Hepatocyte (in vitro differentiated cells): ENCODE measurements around the gene UGCG.

Experiments used
- EZH2 ChIP-seq: fragments of 200-600 bp; sonication (generic); IDR thresholded peaks from 2 replicates; pipeline ENCODE4 v1.6.1; 2016; ENCODE audit warnings: antibody characterized with exemption, mild to moderate bottlenecking, borderline replicate concordance
- EZH2phosphoT487 ChIP-seq: fragments of 200-600 bp; sonication (generic); IDR thresholded peaks from one replicate; pipeline ENCODE4 v1.6.1; 2018; ENCODE audit warnings: antibody characterized with exemption, mild to moderate bottlenecking, low read depth, moderate library complexity; ENCODE audit not compliant: unreplicated experiment, severe bottlenecking
- TF ChIP-seq, protein P1 (sequence below): fragments of 200-600 bp; sonication (generic); IDR thresholded peaks from 2 replicates; pipeline ENCODE4 v1.5.1; 2016; ENCODE audit warnings: antibody characterized with exemption, mild to moderate bottlenecking; ENCODE audit not compliant: poor library complexity

DNA sequence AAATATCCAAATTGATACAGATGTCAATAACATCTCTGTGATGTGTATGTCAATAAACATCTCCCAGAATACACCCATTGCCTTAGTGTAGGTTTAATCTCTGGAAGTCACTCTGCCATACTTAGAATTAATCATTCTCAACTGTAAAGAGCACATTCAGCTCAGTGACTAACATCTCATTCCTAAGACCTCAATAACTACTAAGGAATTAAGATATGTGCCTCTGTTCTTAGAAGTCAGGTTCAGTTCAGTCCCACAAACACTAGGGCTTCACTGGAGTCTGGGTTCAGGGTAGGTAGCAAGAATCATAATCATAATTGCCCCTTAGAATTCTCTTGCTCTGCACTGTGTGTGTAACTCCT, 31.7 kb downstream of the UGCG start:
- TF ChIP-seq, protein P1, sequence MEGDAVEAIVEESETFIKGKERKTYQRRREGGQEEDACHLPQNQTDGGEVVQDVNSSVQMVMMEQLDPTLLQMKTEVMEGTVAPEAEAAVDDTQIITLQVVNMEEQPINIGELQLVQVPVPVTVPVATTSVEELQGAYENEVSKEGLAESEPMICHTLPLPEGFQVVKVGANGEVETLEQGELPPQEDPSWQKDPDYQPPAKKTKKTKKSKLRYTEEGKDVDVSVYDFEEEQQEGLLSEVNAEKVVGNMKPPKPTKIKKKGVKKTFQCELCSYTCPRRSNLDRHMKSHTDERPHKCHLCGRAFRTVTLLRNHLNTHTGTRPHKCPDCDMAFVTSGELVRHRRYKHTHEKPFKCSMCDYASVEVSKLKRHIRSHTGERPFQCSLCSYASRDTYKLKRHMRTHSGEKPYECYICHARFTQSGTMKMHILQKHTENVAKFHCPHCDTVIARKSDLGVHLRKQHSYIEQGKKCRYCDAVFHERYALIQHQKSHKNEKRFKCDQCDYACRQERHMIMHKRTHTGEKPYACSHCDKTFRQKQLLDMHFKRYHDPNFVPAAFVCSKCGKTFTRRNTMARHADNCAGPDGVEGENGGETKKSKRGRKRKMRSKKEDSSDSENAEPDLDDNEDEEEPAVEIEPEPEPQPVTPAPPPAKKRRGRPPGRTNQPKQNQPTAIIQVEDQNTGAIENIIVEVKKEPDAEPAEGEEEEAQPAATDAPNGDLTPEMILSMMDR: no peak
- no peak for TF ChIP-seq EZH2
- TF ChIP-seq EZH2phosphoT487: no peak
